Thyroid gland (tissue), 4 donors: ENCODE data around the gene EFR3B. TPM values are rescaled to one million over a fixed set of nuclear protein-coding genes. Genes with fewer than 3 reads are reported as not detected.

Experiments used
- DNase-seq, 2 donors: peaks; one replicate each; pipeline ENCODE4 v3.0.0-alpha.2; 2019
- H3K27ac ChIP-seq, 3 donors: fragments of 200-600 bp; sonication (generic); 1 replicate in 2 of 3; 2 replicates in 1 of 3; pipeline ENCODE4 v1.5.1; 2016 to 2019; ENCODE audit warnings: mild to moderate bottlenecking in 1 of 3, moderate library complexity in 1 of 3
- H3K27me3 ChIP-seq: fragments of 200-600 bp; sonication (generic); one replicate; pipeline ENCODE4 v1.5.1; 2019
- H3K36me3 ChIP-seq, 2 donors: fragments of 200-600 bp; sonication (generic); one replicate each; pipeline ENCODE4 v1.5.1; 2016 to 2019
- H3K4me1 ChIP-seq, 2 donors: fragments of 200-600 bp; sonication (generic); one replicate each; pipeline ENCODE4 v1.5.1; 2017 to 2019
- H3K4me3 ChIP-seq, 3 donors: fragments of 200-600 bp; sonication (generic); replicated peaks in 1 of 3; 1 replicate in 2 of 3; 2 replicates in 1 of 3; pipeline ENCODE4 v1.5.1; 2016; ENCODE audit warnings: mild to moderate bottlenecking in 1 of 3
- H3K9me3 ChIP-seq: fragments of 200-600 bp; sonication (generic); one replicate; pipeline ENCODE4 v1.5.1; 2017
- POLR2A ChIP-seq, 2 donors: fragments of 450-650 bp; IDR thresholded peaks; one replicate each; pipeline ENCODE4 v1.6.1; 2017; ENCODE audit warnings: antibody characterized with exemption in 2 of 2, mild to moderate bottlenecking in 2 of 2, moderate library complexity in 1 of 2
- WGBS, 2 donors: methylation state at CpG; one replicate each; pipeline ENCODE4 v1.1.5; 2017; 5-methylcytosine and 5-hydroxymethylcytosine counted together
- intact Hi-C: fragments of 100-400 bp; cut with DNase I; formaldehyde crosslinking; loops from one replicate; pipeline ENCODE4 v1.15.1; 2023
- total RNA-seq, 4 donors: library from RNA; depleted of rRNA; stranded (reverse); fragments of >200 nt; gene quantifications; one replicate each; pipeline ENCODE4 v1.2.3, GENCODE V29; 2016
- TF ChIP-seq, protein P1 (sequence below), 6 experiments: fragments of 200-600 bp in 3 of 6; fragments of 450-650 bp in 3 of 6; sonication (generic) in 3 of 6; IDR thresholded peaks; one replicate each; pipeline ENCODE4 v1.5.1; 2016 to 2019; ENCODE audit warnings: antibody characterized with exemption in 6 of 6, mild to moderate bottlenecking in 2 of 6, inconsistent platforms in 1 of 6, moderate library complexity in 1 of 6

EFR3B gene
- total RNA-seq, 4 donors from 2014 or later: 17.3 to 21.5 (median 20.0) TPM

DNA sequence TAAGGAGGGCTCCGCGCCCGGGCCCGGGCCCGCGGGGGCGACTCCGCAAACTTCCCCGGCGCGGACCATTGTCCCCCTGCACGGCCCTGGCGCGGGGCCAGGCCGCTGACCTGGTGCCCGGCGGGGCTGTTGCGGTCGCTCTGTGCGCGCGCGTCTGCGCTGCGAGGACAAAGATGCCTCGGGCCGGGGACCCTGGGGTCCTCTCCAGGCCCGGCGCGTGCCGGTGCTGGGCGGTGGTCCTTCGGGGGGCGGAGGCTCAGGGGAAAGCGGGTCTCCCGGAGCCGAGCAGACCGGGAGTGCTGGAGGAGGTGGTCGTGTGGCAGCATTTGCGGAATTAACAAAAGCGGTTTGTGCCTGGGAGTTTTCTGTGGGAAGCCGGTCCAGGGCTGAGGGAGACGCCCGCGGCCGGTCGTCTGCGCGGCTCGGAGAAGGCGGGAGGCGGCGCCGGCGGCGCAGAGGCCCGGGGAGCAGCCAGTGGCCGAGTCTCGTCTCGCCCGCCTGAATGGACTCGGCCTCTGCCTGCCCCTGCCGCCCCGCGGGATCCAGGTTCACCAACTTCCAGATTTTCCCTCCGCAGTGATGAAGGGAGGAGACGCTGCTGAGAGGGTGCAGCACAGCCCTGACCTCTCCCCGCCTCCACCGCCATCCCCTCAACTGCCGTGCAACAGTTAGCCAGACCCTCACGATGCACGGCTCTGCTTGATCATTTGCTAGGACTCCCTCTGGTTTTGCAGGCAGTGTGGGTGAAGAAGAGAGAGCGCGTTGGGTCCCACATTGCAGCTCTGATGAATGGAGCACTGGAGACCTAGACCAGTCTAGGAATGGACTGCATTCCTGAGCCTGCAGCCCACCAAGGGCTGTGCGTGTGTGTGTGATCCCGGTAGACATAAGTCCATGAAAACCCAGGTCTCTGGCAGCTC is 705 bp downstream of the EFR3B start:
- intact Hi-C loops: no loop called here
- Histone ChIP-seq H3K36me3 (no peaks in the 10 kb centered on the region), H3K9me3 (no peaks in the 10 kb centered on the region), H3K4me3 (peak overlapping the region; percentile 4 to 92 (median 70)), H3K27ac (peak overlapping the region; percentile 23 to 86 (median 60)), H3K4me1 (peaks cover 0 to 29% of the 10 kb centered on the region in 2 donors), H3K27me3 (no peaks in the 10 kb centered on the region)
- TF ChIP-seq, protein P1, sequence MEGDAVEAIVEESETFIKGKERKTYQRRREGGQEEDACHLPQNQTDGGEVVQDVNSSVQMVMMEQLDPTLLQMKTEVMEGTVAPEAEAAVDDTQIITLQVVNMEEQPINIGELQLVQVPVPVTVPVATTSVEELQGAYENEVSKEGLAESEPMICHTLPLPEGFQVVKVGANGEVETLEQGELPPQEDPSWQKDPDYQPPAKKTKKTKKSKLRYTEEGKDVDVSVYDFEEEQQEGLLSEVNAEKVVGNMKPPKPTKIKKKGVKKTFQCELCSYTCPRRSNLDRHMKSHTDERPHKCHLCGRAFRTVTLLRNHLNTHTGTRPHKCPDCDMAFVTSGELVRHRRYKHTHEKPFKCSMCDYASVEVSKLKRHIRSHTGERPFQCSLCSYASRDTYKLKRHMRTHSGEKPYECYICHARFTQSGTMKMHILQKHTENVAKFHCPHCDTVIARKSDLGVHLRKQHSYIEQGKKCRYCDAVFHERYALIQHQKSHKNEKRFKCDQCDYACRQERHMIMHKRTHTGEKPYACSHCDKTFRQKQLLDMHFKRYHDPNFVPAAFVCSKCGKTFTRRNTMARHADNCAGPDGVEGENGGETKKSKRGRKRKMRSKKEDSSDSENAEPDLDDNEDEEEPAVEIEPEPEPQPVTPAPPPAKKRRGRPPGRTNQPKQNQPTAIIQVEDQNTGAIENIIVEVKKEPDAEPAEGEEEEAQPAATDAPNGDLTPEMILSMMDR (IDR thresholded peaks at IDR 0.05): peak in 1 of 6 experiments; percentile 18
- no peak for TF ChIP-seq POLR2A (IDR thresholded peaks at IDR 0.05)
- DNase-seq: peak; percentile 47 to 50
- WGBS, 2 donors: 1 to 3% methylated on average over 22 to 40 of the region's 76 CpGs

DNA sequence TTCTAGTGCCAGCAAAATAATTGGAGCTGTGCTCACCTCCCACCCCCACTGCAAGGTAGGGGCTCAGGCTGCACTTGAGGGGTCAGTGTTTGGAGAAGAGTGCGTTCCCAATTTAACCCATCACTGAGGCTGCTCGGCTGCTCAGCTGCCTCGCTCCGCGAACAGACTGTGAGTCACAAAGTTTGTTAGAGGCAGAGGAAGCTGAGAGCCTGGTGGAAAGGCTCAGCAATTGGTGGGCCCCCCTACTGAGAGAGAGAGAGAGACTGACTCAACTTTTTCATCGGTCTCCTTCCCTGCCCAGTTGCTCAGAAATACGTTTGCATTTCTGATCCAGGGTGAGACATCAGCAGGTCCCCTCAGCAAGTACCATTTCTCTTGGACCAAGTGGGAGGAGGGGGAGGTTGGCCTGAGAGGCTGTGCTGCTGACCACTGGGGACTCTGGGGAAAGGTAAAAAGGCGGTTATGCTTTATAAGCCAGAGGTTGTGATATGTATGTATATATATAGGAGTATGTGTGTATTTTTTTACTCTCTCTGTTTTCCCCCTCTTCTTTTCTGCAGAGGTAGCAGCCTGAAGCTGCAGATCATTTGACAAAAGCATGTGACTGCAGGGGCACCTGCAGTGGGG is 1.5 kb downstream of the EFR3B start:
- TF ChIP-seq POLR2A (IDR thresholded peaks at IDR 0.05): no peak
- H3K27me3 ChIP-seq: no peaks in the 10 kb centered on the region
- H3K36me3 ChIP-seq: no peaks in the 10 kb centered on the region
- H3K27ac ChIP-seq: peak overlapping the region in 1 of 3 donors; percentile 86
- intact Hi-C loops: no loop called here
- peak overlapping the region in 1 of 3 donors; percentile 70 for H3K4me3 ChIP-seq
- 51 to 53% methylated on average over 3 of the region's 8 CpGs for WGBS, 2 donors
- peaks cover 0 to 29% of the 10 kb centered on the region in 2 donors for H3K4me1 ChIP-seq
- peak; percentile 16 to 24 for DNase-seq
- no peaks in the 10 kb centered on the region for H3K9me3 ChIP-seq

DNA sequence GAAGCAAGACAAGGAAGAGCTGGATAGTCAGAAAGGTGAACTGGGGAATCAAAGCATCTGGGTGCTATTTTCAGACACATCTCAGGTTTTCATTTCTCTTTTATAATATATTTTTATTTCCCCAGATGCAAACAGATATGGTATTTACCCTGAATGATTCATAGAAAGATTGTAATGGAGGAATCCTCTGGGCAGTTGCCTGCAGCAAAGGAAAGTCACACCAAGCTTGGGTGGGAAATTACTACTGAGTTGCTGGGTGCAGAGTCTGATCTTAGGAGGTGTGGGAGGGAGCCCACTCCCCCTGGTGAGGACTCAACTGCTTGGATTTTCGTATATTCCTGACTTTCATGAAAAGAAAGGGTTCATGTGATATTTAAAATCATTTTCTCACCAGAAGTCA is 2.1 kb downstream of the EFR3B start:
- no peaks in the 10 kb centered on the region for H3K36me3 ChIP-seq
- no peak for DNase-seq
- no peaks in the 10 kb centered on the region for H3K27me3 ChIP-seq
- no peak overlapping the region for H3K4me3 ChIP-seq
- 87 to 95% methylated on average over 1 of the region's 1 CpG for WGBS, 2 donors
- H3K4me1 ChIP-seq: peaks cover 0 to 29% of the 10 kb centered on the region in 2 donors
- intact Hi-C loops: no loop called here
- H3K27ac ChIP-seq: peak overlapping the region in 2 of 3 donors; percentile 1 to 86
- no peak for TF ChIP-seq POLR2A (IDR thresholded peaks at IDR 0.05)
- TF ChIP-seq, protein P1 (IDR thresholded peaks at IDR 0.05): no peak
- no peaks in the 10 kb centered on the region for H3K9me3 ChIP-seq

DNA sequence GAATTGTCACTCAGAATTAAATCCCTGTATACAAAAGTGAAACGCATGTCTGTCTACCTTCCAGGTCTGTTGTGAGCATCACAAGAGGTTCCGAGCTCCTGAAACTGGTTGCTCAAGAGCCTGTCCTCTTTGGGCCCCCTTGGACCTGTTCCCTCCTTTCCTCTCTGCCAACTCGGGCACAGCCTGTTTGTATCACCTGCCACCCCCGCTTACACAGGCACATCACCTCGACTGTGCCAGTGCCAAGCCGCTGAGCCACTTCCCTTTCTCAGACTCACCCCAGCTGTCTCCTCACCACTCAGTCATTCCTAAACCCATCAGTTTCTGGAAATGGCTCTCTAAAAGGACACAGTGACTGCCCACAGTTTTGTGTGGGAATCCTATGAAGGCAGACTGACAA is 3.1 kb downstream of the EFR3B start:
- H3K27ac ChIP-seq: peak overlapping the region in 1 of 3 donors; percentile 45
- intact Hi-C loops: loop anchor here (5.0 kb wide), 1 partner anchor 68 kb away; no protein-coding TSS in a partner anchor
- 24 to 46% methylated on average over 6 of the region's 6 CpGs for WGBS, 2 donors

DNA sequence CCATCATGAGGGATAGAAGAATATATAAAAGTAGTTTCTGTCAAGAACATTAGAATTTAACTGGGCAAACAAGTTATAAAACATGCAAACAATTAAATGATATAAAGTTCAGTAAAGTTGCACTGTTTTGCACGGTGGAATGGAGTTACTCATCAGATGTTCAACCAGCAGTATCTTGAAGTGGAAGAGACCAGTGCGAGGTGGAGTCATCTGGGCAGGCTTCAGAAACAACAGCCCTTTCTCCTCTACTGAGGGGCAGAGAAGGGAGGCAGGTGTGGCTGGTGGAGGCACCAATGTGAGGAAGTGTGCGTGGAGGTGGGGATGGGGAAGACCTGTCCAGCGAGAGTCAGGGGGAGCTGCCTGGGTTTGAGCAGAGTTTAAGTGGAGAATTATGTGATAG is 7.5 kb downstream of the EFR3B start:
- no peaks in the 10 kb centered on the region for H3K9me3 ChIP-seq
- no peaks in the 10 kb centered on the region for H3K36me3 ChIP-seq
- H3K27me3 ChIP-seq: no peaks in the 10 kb centered on the region
- WGBS, 2 donors: 81 to 86% methylated on average over 4 of the region's 4 CpGs
- intact Hi-C loops: loop anchor here (5.0 kb wide), 1 partner anchor 72 kb away; no protein-coding TSS in a partner anchor
- TF ChIP-seq, protein P1 (IDR thresholded peaks at IDR 0.05): no peak
- TF ChIP-seq POLR2A (IDR thresholded peaks at IDR 0.05): no peak
- no peak overlapping the region for H3K4me3 ChIP-seq
- H3K27ac ChIP-seq: no peak overlapping the region
- no peak for DNase-seq
- peaks cover 8 to 25% of the 10 kb centered on the region in 2 donors for H3K4me1 ChIP-seq

More for the DNA sequence above, 3.1 kb downstream of the EFR3B start:
- DNase-seq: peak; percentile 83 to 86
- Histone ChIP-seq H3K36me3 (no peaks in the 10 kb centered on the region), H3K4me3 (no peak overlapping the region), H3K4me1 (peaks cover 0 to 29% of the 10 kb centered on the region in 2 donors), H3K27me3 (no peaks in the 10 kb centered on the region), H3K9me3 (no peaks in the 10 kb centered on the region)
- TF ChIP-seq POLR2A (IDR thresholded peaks at IDR 0.05): no peak
- TF ChIP-seq, protein P1 (IDR thresholded peaks at IDR 0.05): no peak
